ENCODE results near the gene PTPN3. TPM values are rescaled to one million over a fixed set of nuclear protein-coding genes. Genes with fewer than 3 reads are reported as not detected.

The PTPN3 gene
- total RNA-seq, 1 experiment from 2014 or later = 20.8 TPM

DNA sequence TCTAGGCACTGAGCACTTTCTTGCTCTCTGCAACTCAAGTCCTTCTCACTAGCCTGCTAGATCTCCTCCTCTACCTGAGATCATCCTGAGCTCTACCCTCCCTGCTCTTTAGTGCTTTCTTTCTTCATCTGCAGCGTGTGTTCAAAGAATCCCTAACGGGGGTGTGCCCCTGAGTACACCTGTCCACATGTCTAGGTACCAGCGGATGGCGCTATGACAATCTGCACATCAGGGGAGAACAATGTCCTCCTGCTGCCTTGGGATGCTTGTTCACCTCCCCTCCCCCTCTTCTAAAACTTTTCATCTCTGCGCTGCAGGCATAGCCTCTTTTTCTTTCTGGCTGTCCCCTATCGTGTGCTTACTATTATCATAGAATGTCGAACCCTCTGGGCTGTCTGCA, 42.7 kb downstream of the PTPN3 start:
- Histone ChIP-seq H3K27ac (ENCODE audit: low read depth, low read length) (no peak overlapping the region), H3K9me3 (ENCODE audit: control insufficient read depth in 1 of 2, insufficient read depth in 1 of 2, low read depth in 1 of 2, low read length in 2 of 2) (no peaks in the 10 kb centered on the region), H3K27me3 (ENCODE audit: insufficient read depth, low read length) (no peaks in the 10 kb centered on the region), H3K9me2 (ENCODE audit: insufficient read depth) (no peaks in the 10 kb centered on the region), H2AFZ (ENCODE audit: low read depth, low read length, poor library complexity, severe bottlenecking) (no peak overlapping the region), H3K4me1 (ENCODE audit: control insufficient read depth in 1 of 2, insufficient read depth in 2 of 2, low read length in 2 of 2) (no peaks in the 10 kb centered on the region), H3K4me3 (replicated peaks in 1 of 2; ENCODE audit: low read depth in 1 of 2, low read length in 2 of 2) (no peak overlapping the region), H4K20me1 (ENCODE audit: insufficient read depth) (no peaks in the 10 kb centered on the region), H3K4me2 (ENCODE audit: low read length) (no peak overlapping the region), H3K79me2 (ENCODE audit: insufficient read depth, low read length) (no peaks in the 10 kb centered on the region), H3K9ac (ENCODE audit: low read length) (no peak overlapping the region), H3K36me3 (ENCODE audit: control insufficient read depth in 1 of 2, insufficient read depth in 2 of 2, low read length in 2 of 2) (peaks cover 0 to 4% of the 10 kb centered on the region in 2 experiments; a peak in 2 of 4 replicates)
- RAD21 ChIA-PET (ENCODE audit: low non-redundant PET in 1 of 2, low total read pairs in 2 of 2, uncharacterized antibody in 2 of 2, unreplicated experiment in 2 of 2) = no interaction called here
- BruUV-seq (replicated peaks) = no TSS peak
- TF ChIP-seq EGR1 (IDR thresholded peaks at IDR 0.05; ENCODE audit: low read depth) (no peak), ZNF274 (IDR thresholded peaks at IDR 0.05; ENCODE audit: low read depth, low read length) (no peak), FOSL1 (IDR thresholded peaks at IDR 0.05; ENCODE audit: low read depth) (no peak)
- TF ChIP-seq, protein P1, sequence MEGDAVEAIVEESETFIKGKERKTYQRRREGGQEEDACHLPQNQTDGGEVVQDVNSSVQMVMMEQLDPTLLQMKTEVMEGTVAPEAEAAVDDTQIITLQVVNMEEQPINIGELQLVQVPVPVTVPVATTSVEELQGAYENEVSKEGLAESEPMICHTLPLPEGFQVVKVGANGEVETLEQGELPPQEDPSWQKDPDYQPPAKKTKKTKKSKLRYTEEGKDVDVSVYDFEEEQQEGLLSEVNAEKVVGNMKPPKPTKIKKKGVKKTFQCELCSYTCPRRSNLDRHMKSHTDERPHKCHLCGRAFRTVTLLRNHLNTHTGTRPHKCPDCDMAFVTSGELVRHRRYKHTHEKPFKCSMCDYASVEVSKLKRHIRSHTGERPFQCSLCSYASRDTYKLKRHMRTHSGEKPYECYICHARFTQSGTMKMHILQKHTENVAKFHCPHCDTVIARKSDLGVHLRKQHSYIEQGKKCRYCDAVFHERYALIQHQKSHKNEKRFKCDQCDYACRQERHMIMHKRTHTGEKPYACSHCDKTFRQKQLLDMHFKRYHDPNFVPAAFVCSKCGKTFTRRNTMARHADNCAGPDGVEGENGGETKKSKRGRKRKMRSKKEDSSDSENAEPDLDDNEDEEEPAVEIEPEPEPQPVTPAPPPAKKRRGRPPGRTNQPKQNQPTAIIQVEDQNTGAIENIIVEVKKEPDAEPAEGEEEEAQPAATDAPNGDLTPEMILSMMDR (IDR thresholded peaks at IDR 0.05 in 2 of 3, conservative IDR thresholded peaks at IDR 0.05 in 1 of 3; ENCODE audit: borderline replicate concordance in 1 of 3, insufficient read depth in 1 of 3, low read depth in 2 of 3, low read length in 2 of 3) = peak in 2 of 3 experiments; percentile 17 to 41; a peak in 3 of 6 replicates
- ATAC-seq (peak; percentile 43; the same call in 1 of the 2 replicates), DNase-seq (ENCODE audit: low read depth, low spot score) (no peak)
- CTCF ChIA-PET = interaction anchor here (1.0 to 1.4 kb wide), 2 partner anchors 15 kb away, joined by 3 to 5 read pairs; no protein-coding TSS in a partner anchor
- intact Hi-C loops (cut with micrococcal nuclease) = no loop called here
- POLR2A ChIA-PET = no interaction called here

GRCh38 chr9:109454601-109455155, 43.4 kb downstream of the PTPN3 start:
- no peaks in the 10 kb centered on the region for H3K79me2 ChIP-seq (ENCODE audit: insufficient read depth, low read length)
- H2AFZ ChIP-seq (ENCODE audit: low read depth, low read length, poor library complexity, severe bottlenecking) = no peak overlapping the region
- H3K4me1 ChIP-seq (ENCODE audit: control insufficient read depth in 1 of 2, insufficient read depth in 2 of 2, low read length in 2 of 2) = no peaks in the 10 kb centered on the region
- no peak overlapping the region for H3K4me2 ChIP-seq (ENCODE audit: low read length)
- DNase-seq (ENCODE audit: low read depth, low spot score) (no peak), ATAC-seq (no peak)
- RAD21 ChIA-PET (ENCODE audit: low non-redundant PET in 1 of 2, low total read pairs in 2 of 2, uncharacterized antibody in 2 of 2, unreplicated experiment in 2 of 2) = no interaction called here
- POLR2A ChIA-PET = no interaction called here
- no peaks in the 10 kb centered on the region for H3K9me3 ChIP-seq (ENCODE audit: control insufficient read depth in 1 of 2, insufficient read depth in 1 of 2, low read depth in 1 of 2, low read length in 2 of 2)
- H3K36me3 ChIP-seq (ENCODE audit: control insufficient read depth in 1 of 2, insufficient read depth in 2 of 2, low read length in 2 of 2) = peaks cover 0 to 4% of the 10 kb centered on the region in 2 experiments; a peak in 2 of 4 replicates
- H4K20me1 ChIP-seq (ENCODE audit: insufficient read depth) = no peaks in the 10 kb centered on the region
- no peak overlapping the region for H3K4me3 ChIP-seq (replicated peaks in 1 of 2; ENCODE audit: low read depth in 1 of 2, low read length in 2 of 2)
- no peaks in the 10 kb centered on the region for H3K27me3 ChIP-seq (ENCODE audit: insufficient read depth, low read length)
- BruUV-seq (replicated peaks) = no TSS peak
- no peak overlapping the region for H3K27ac ChIP-seq (ENCODE audit: low read depth, low read length)
- CTCF ChIA-PET = interaction anchor here (1.2 to 1.4 kb wide), 2 partner anchors 15 kb away, joined by 3 to 5 read pairs; no protein-coding TSS in a partner anchor
- no peaks in the 10 kb centered on the region for H3K9me2 ChIP-seq (ENCODE audit: insufficient read depth)
- intact Hi-C loops (cut with micrococcal nuclease) = no loop called here
- no peak overlapping the region for H3K9ac ChIP-seq (ENCODE audit: low read length)
- TF ChIP-seq ZBTB33 (IDR thresholded peaks at IDR 0.05; ENCODE audit: extremely low read depth, insufficient replicate concordance, low read length) = no peak
- TF ChIP-seq, protein P1 (IDR thresholded peaks at IDR 0.05 in 2 of 3, conservative IDR thresholded peaks at IDR 0.05 in 1 of 3; ENCODE audit: borderline replicate concordance in 1 of 3, insufficient read depth in 1 of 3, low read depth in 2 of 3, low read length in 2 of 3) = no peak
- no peak for TF ChIP-seq ZFX (IDR thresholded peaks at IDR 0.05)
- no peak for TF ChIP-seq POLR2AphosphoS5 (IDR thresholded peaks at IDR 0.05; ENCODE audit: low read depth, low read length)
- TF ChIP-seq JUND (IDR thresholded peaks at IDR 0.05) = no peak
- TF ChIP-seq EGR1 (IDR thresholded peaks at IDR 0.05; ENCODE audit: low read depth) = no peak
- no peak for TF ChIP-seq SP1 (IDR thresholded peaks at IDR 0.05; ENCODE audit: low read depth)
- no peak for TF ChIP-seq CBX3 (IDR thresholded peaks at IDR 0.05; ENCODE audit: low read depth)
- TF ChIP-seq CEBPB (IDR thresholded peaks at IDR 0.05; ENCODE audit: low read depth) = no peak
- no peak for TF ChIP-seq ELF1 (IDR thresholded peaks at IDR 0.05; ENCODE audit: borderline replicate concordance, low read depth)
- TF ChIP-seq FOSL1 (IDR thresholded peaks at IDR 0.05; ENCODE audit: low read depth) = no peak
- no peak for TF ChIP-seq POLR2A (IDR thresholded peaks at IDR 0.05; ENCODE audit: borderline replicate concordance, extremely low read depth, insufficient read depth, insufficient read length)
- TF ChIP-seq EZH2phosphoT487 (IDR thresholded peaks at IDR 0.05; ENCODE audit: borderline replicate concordance) = no peak

Data from HCT116 (cell line).